GM19455 (cell line): ENCODE measurements around the gene TGFBR3.

Source experiments
- ATAC-seq: cut with Tn5 transposase; IDR thresholded peaks from one replicate; pipeline ENCODE4 v1.9.1; 2021; ENCODE audit not compliant: unreplicated experiment

Gene TGFBR3

GRCh38 chr1:91783423-91784170, 102.4 kb downstream of the TGFBR3 start:
- no peak for ATAC-seq

GRCh38 chr1:91781901-91782622, 103.9 kb downstream of the TGFBR3 start:
- no peak for ATAC-seq

DNA sequence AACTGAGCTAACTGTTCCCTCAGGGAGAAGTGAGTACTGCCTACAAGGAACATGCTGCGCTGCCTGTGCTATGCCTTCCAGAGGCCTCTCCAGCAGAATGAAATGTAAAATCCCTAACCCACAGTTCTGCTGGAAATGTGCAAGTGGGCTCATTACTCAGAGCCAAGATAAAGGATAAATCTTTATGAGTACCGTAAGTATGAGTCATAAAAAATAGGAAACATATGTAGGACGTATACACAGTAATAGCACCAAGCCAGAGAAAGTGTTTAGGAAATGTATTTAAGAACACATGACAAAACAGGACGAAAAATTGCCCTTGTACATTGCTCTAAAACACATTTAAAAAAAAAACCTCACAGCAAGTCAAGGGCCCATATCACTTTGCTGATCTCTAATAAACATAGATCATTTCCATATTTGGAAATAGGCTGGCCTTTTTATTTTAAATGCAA, 104.6 kb downstream of the TGFBR3 start:
- ATAC-seq, result no peak

GRCh38 chr1:91779548-91780021, 106.4 kb downstream of the TGFBR3 start:
- ATAC-seq, result no peak

GRCh38 chr1:91778964-91779363, 107.0 kb downstream of the TGFBR3 start:
- no peak for ATAC-seq

- ATAC-seq, result no peak
These were observed 108.2 kb downstream of the TGFBR3 start for GRCh38 chr1:91777630-91778300.

DNA sequence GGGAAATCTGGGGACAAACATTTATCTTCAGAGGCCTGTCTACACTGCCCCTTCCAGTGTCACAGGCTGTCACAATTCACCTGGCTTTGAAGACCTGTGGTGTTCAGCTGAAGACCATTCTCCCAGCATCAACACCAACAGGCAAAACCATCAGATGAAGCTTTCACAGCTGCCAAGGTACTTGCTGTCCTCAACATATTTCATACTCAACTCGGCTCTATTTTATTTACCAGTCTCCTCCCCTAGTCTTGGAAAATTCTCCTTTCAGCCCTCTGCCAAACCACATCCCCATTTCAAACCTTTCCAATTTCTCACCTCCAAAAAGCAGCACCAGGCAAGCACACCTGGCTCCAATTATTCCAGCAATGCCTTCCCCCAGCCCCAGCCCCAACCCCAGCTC, 108.8 kb downstream of the TGFBR3 start:
- ATAC-seq, result no peak

DNA sequence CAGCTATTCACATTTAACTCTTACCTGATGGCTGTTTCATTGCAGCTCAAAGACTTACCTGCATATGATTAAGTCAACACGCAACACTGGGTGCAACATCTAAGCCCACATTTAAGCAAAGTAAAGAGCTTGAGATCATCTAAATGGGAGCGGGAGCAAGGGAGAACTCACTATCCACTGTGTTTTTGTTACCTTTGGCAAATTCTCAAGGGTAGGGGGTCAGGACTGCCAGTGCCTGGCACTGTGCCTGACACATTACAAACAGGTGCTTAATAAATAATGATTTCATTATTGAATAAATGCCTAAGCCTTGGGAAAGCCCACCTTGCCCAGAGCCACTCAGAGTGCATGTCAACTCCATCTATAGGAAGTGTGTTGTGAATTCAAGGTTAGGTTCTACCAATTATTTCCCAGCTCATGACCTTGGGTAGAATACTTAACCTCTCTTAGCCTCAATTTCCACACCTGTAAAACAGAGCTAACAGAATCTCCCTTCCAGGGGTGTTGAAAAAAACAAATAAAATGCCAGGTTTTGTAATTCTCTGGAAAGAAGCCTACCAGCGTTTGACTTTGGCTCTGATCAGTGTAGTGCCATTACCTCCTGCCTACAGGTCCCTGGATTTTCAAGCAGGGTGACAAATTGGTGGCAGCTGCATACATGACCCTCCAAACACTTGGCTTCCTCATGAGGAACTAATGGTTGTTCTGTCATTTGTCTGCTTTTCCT, 109.7 kb downstream of the TGFBR3 start:
- no peak for ATAC-seq

GRCh38 chr1:91775227-91775626, 110.7 kb downstream of the TGFBR3 start:
- ATAC-seq, result no peak

DNA sequence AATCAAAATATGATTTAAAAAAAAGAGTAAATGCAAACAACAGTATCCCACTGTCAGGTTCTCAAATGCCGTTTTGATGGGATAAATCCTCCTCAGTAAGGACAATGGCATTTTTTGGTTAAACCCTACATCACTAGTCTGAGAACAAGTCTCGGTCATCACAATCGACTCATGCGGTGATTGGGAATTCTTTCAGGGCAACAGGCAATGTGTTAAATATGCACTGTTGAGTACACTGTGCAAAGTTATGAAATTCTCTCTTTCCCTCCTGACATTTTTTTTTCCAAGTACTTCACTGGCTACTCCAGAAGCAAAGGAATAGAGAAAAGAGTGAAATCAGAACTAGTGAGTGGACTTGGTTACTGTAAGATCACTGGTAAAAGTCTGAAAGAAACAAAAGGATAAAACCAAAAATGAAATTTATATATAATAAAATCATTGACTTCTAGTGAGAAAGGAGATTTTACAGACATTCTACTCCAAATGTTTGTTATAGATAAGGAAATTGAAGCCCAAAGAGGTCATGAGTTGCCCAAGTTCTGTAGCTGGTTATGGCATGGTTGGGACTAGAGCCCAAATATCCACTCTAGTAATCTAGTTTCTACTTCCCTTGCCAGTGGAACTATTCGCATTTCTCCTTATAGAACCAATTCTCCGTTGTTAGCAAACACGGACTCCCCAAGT, 111.3 kb downstream of the TGFBR3 start:
- no peak for ATAC-seq

DNA sequence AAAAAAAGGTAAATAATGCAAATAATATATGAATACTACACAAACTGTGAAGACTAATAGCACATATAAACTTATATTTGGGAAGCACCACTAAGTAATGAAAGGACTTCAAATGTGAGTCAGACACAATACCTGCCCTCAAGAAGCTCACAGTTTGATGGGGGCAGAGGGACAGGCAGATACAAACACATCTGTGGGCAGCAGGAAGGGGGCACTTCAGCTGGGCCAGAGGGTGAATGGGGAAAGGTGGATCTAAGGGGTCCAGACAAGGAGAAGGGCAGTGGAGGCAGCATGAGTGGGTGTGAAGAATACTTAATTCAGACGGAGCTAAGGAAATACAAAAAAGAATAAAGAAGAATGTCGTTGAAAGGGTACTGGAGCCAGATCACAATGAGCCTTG, 114.2 kb downstream of the TGFBR3 start:
- ATAC-seq, result no peak

GRCh38 chr1:91770667-91771268, 115.2 kb downstream of the TGFBR3 start:
- ATAC-seq, result no peak

- ATAC-seq, result no peak
These were observed 116.2 kb downstream of the TGFBR3 start for GRCh38 chr1:91769742-91770141.

GRCh38 chr1:91768786-91769725, 116.9 kb downstream of the TGFBR3 start:
- ATAC-seq, result no peak

DNA sequence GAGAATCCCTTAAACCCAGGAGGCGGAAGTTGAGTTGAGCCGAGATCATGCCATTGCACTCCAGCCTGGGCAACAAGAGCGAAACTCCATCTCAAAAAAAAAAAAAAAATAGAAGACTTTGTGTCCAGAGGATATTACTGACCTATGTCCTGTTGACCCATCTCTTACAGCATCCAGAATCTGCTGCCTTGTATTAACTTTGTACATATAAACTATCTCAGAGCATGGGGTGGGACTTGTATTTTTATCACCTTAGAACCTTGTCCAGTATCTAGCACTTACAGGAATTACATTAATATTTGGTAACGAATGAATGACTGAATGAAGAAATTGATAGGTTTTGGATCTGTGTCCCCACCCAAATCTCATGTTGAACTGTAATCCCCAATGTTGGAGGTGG, 117.8 kb downstream of the TGFBR3 start:
- ATAC-seq, result no peak

GRCh38 chr1:91766883-91767282, 119.1 kb downstream of the TGFBR3 start:
- no peak for ATAC-seq

DNA sequence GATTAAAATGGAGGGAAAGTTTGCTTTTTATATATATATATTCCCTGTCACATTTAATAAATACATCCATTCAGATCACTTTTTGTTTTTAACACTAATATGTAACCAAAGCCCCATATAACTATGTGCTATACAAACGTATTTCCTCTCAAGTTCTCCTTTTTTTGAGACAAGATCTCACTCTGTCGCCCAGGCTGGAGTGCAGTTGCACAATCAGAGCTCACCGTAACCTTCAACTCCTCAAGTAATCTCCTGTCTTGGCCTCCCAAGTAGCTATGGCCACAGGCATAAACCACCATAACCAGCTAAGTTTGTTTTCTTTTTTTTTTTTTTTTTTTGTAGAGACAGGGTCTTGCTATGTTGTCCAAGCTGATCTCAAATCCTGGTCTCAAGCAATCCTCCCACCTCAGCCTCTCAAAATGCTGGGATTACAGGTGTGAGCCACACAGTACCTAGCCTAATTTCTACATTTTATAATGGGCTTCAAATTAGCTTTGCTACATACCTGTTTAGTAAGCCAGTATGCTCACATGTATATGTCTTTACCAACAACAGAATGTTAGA, 120.0 kb downstream of the TGFBR3 start:
- no peak for ATAC-seq

DNA sequence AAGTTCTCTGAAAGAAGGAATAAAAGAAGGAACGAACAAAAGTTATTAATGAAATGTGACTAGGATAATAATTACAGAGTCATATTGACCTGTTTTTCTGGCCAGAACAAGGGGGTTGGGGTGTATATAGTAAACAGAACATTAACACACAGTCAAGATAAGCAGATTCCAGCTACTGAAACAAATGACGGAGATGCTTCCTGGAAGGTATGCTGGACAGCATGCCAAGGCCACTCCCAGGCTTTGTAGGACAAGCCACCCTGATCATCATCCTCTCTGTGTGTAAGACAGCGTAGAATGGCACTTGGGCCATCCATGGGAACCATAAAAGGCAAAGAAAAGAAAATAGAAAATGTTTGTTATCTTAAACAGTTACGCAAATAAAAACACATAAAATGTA, 120.7 kb downstream of the TGFBR3 start:
- no peak for ATAC-seq
